Stomach (tissue), 4 donors: Measurements from ENCODE around the gene ZNF544.

Experiments used
- CTCF ChIP-seq, 7 experiments: fragments of 450-650 bp in 4 of 7; fragments of 200-600 bp in 3 of 7; sonication (generic) in 3 of 7; IDR thresholded peaks; one replicate each; pipeline ENCODE4 v1.5.1; 2016 to 2019; ENCODE audit warnings: antibody characterized with exemption in 7 of 7, control low read depth in 2 of 7, mild to moderate bottlenecking in 1 of 7
- EP300 ChIP-seq: sonication (generic); formaldehyde crosslinking; IDR thresholded peaks from one replicate; pipeline ENCODE4 v1.6.1; 2017; ENCODE audit warnings: antibody characterized with exemption
- POLR2A ChIP-seq, 4 donors: fragments of 450-650 bp; IDR thresholded peaks; one replicate each; pipeline ENCODE4 v1.6.1; 2016; ENCODE audit warnings: antibody characterized with exemption in 4 of 4, control low read depth in 2 of 4, mild to moderate bottlenecking in 1 of 4, moderate library complexity in 1 of 4

- no peak for TF ChIP-seq CTCF (IDR thresholded peaks at IDR 0.05)
- TF ChIP-seq POLR2A (IDR thresholded peaks at IDR 0.05), result no peak
- no peak for TF ChIP-seq EP300
These were observed 23.5 kb downstream of the ZNF544 start for GRCh38 chr19:58252102-58252685.
